NCI-H2107 (cell line): Measurements from ENCODE around the gene RPA1.
"Not testable (repeated sequence)": the region's sequence is repeated elsewhere in the genome, so short reads cannot be mapped to it uniquely, and the experiment has no call there.

Experiments used
- DNase-seq: peaks from one replicate; lab custom pipeline; 2025; lab: John Stamatoyannopoulos, UW

RPA1 gene

GRCh38 chr17:1813088-1813487 lies 16.7 kb upstream of the RPA1 start:
- no peak for DNase-seq

GRCh38 chr17:1820528-1821252 lies 9.1 kb upstream of the RPA1 start:
- DNase-seq, result no peak

- DNase-seq, result no peak
Measured at GRCh38 chr17:1829216-1829591, 601 bp upstream of the RPA1 start.

GRCh38 chr17:1830288-1830687 lies 483 bp downstream of the RPA1 start:
- no peak for DNase-seq

GRCh38 chr17:1834380-1835149 lies 4.8 kb downstream of the RPA1 start:
- DNase-seq, result no peak

GRCh38 chr17:1839516-1839915 lies 9.7 kb downstream of the RPA1 start:
- DNase-seq, result no peak

- DNase-seq, result no peak
Measured at GRCh38 chr17:1843947-1844346, 14.1 kb downstream of the RPA1 start.

GRCh38 chr17:1847191-1847590 lies 17.4 kb downstream of the RPA1 start:
- DNase-seq, result no peak

GRCh38 chr17:1852327-1852726 lies 22.5 kb downstream of the RPA1 start:
- no peak for DNase-seq

- DNase-seq, result no peak
Measured at GRCh38 chr17:1853698-1854097, 23.9 kb downstream of the RPA1 start.

GRCh38 chr17:1856462-1856861 lies 26.7 kb downstream of the RPA1 start:
- not testable (repeated sequence) for DNase-seq

GRCh38 chr17:1860978-1861377 lies 31.2 kb downstream of the RPA1 start:
- no peak for DNase-seq

GRCh38 chr17:1861391-1862010 lies 31.7 kb downstream of the RPA1 start:
- no peak for DNase-seq

- no peak for DNase-seq
Measured at GRCh38 chr17:1865252-1866037, 35.6 kb downstream of the RPA1 start.

GRCh38 chr17:1867307-1867706 lies 37.5 kb downstream of the RPA1 start:
- DNase-seq, result no peak

- DNase-seq, result no peak
Measured at GRCh38 chr17:1868090-1868489, 38.3 kb downstream of the RPA1 start.

GRCh38 chr17:1870592-1870991 lies 40.8 kb downstream of the RPA1 start:
- no peak for DNase-seq

- no peak for DNase-seq
Measured at GRCh38 chr17:1871756-1872155, 42.0 kb downstream of the RPA1 start.

GRCh38 chr17:1872254-1872653 lies 42.4 kb downstream of the RPA1 start:
- DNase-seq, result no peak

- no peak for DNase-seq
Measured at GRCh38 chr17:1872976-1873375, 43.2 kb downstream of the RPA1 start.

GRCh38 chr17:1873418-1873817 lies 43.6 kb downstream of the RPA1 start:
- DNase-seq, result no peak

GRCh38 chr17:1875597-1875996 lies 45.8 kb downstream of the RPA1 start:
- no peak for DNase-seq
